Neural progenitor cell (in vitro differentiated cells): Measurements from ENCODE around the gene ZCCHC8.

ENCODE experiments used
- EZH2 ChIP-seq: fragments of 200-600 bp; sonication (generic); IDR thresholded peaks from 2 replicates; pipeline ENCODE4 v1.6.1; 2017; ENCODE audit warnings: antibody characterized with exemption, mild to moderate bottlenecking, moderate library complexity
- EZH2phosphoT487 ChIP-seq: fragments of 200-600 bp; sonication (generic); IDR thresholded peaks from 2 replicates; pipeline ENCODE4 v1.6.1; 2017; ENCODE audit warnings: antibody characterized with exemption
- TF ChIP-seq, protein P1 (sequence below): fragments of 200-600 bp; sonication (generic); IDR thresholded peaks from 2 replicates; pipeline ENCODE4 v1.5.1; 2017; ENCODE audit warnings: antibody characterized with exemption, mild to moderate bottlenecking

GRCh38 chr12:122480753-122481152 is 20.0 kb downstream of the ZCCHC8 start:
- TF ChIP-seq, protein P1, sequence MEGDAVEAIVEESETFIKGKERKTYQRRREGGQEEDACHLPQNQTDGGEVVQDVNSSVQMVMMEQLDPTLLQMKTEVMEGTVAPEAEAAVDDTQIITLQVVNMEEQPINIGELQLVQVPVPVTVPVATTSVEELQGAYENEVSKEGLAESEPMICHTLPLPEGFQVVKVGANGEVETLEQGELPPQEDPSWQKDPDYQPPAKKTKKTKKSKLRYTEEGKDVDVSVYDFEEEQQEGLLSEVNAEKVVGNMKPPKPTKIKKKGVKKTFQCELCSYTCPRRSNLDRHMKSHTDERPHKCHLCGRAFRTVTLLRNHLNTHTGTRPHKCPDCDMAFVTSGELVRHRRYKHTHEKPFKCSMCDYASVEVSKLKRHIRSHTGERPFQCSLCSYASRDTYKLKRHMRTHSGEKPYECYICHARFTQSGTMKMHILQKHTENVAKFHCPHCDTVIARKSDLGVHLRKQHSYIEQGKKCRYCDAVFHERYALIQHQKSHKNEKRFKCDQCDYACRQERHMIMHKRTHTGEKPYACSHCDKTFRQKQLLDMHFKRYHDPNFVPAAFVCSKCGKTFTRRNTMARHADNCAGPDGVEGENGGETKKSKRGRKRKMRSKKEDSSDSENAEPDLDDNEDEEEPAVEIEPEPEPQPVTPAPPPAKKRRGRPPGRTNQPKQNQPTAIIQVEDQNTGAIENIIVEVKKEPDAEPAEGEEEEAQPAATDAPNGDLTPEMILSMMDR, result no peak
- TF ChIP-seq EZH2phosphoT487 (no peak), EZH2 (no peak)
